ENCODE results near the gene SLC16A11. TPM values are rescaled to one million over a fixed set of nuclear protein-coding genes. Genes with fewer than 3 reads are reported as not detected.

SLC16A11 gene
- total RNA-seq, 1 donor: 0.27 TPM

GRCh38 chr17:7035591-7036368, 8.1 kb downstream of the SLC16A11 start, which contains the start of gene SLC16A13:
Gene SLC16A13, plus strand, starts transcription at chr17:7036015. Its CDS starts 368 bp downstream, at chr17:7036383.
- TF ChIP-seq, protein P1, sequence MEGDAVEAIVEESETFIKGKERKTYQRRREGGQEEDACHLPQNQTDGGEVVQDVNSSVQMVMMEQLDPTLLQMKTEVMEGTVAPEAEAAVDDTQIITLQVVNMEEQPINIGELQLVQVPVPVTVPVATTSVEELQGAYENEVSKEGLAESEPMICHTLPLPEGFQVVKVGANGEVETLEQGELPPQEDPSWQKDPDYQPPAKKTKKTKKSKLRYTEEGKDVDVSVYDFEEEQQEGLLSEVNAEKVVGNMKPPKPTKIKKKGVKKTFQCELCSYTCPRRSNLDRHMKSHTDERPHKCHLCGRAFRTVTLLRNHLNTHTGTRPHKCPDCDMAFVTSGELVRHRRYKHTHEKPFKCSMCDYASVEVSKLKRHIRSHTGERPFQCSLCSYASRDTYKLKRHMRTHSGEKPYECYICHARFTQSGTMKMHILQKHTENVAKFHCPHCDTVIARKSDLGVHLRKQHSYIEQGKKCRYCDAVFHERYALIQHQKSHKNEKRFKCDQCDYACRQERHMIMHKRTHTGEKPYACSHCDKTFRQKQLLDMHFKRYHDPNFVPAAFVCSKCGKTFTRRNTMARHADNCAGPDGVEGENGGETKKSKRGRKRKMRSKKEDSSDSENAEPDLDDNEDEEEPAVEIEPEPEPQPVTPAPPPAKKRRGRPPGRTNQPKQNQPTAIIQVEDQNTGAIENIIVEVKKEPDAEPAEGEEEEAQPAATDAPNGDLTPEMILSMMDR (IDR thresholded peaks at IDR 0.05; ENCODE audit: insufficient read depth, low read length): no peak
- peak; percentile 95 for DNase-seq (ENCODE audit: low read depth)
- peak within 1 kb of the TSS; percentile 85 for H3K4me3 ChIP-seq (ENCODE audit: low read depth, low read length)

DNA sequence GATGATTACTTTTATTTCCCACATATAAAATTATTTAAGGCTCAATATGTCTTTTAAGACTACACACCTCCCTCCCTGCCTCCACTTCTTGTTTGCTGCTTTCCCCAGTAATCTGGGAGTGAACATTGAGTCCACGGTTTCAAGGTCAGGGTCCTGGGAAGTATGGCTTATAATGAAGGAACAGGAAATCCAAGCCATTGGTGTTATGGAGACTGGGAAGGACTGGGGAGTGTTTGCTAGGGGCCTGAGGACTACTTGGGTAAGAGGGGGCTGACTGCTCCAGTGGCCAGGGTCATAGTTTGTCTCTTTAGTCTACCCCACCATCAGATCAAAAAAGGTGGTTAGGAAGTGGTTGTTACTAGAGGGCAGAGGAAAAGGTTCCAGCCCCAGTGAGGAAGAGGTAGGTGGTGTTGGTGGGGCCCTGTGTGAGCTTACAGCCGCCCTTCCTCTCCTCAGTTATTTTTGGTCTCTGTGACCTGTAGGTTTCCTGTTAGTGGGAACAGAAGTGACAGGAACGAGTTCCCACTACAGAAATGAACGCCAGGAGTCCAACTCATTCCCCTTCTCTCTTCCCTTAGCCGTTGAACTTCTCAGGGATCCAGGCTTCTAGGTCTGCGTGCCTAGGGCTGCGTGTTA, 8.8 kb downstream of the SLC16A11 start:
- no peak for DNase-seq (ENCODE audit: low read depth)
- peak overlapping the region; percentile 85 for H3K4me3 ChIP-seq (ENCODE audit: low read depth, low read length)
- TF ChIP-seq, protein P1 (IDR thresholded peaks at IDR 0.05; ENCODE audit: insufficient read depth, low read length): no peak

GRCh38 chr17:7029659-7030058, 14.2 kb downstream of the SLC16A11 start:
- TF ChIP-seq, protein P1 (IDR thresholded peaks at IDR 0.05; ENCODE audit: insufficient read depth, low read length): no peak
- DNase-seq (ENCODE audit: low read depth): no peak

GRCh38 chr17:7029096-7029495, 14.8 kb downstream of the SLC16A11 start:
- no peak for DNase-seq (ENCODE audit: low read depth)
- H3K4me3 ChIP-seq (ENCODE audit: low read depth, low read length): no peak overlapping the region

More at GRCh38 chr17:7029659-7030058, 14.2 kb downstream of the SLC16A11 start:
- H3K4me3 ChIP-seq (ENCODE audit: low read depth, low read length): no peak overlapping the region

DNA sequence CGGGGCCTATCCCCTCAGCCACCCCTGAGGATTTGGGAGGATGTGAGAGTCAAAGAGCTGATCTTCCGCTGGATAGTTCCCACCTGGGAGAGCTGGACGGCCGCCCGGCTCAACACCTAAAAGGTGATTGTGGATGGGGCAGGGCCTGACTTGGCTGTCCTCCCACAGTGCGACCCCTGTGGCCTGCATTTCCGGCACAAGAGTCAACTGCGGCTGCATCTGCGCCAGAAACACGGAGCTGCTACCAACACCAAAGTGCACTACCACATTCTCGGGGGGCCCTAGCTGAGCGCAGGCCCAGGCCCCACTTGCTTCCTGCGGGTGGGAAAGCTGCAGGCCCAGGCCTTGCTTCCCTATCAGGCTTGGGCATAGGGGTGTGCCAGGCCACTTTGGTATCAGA, 16.6 kb downstream of the SLC16A11 start:
- no peak for DNase-seq (ENCODE audit: low read depth)
- H3K4me3 ChIP-seq (ENCODE audit: low read depth, low read length): no peak overlapping the region
- TF ChIP-seq, protein P1 (IDR thresholded peaks at IDR 0.05; ENCODE audit: insufficient read depth, low read length): no peak

More at GRCh38 chr17:7029096-7029495, 14.8 kb downstream of the SLC16A11 start:
- TF ChIP-seq, protein P1 (IDR thresholded peaks at IDR 0.05; ENCODE audit: insufficient read depth, low read length): no peak

DNA sequence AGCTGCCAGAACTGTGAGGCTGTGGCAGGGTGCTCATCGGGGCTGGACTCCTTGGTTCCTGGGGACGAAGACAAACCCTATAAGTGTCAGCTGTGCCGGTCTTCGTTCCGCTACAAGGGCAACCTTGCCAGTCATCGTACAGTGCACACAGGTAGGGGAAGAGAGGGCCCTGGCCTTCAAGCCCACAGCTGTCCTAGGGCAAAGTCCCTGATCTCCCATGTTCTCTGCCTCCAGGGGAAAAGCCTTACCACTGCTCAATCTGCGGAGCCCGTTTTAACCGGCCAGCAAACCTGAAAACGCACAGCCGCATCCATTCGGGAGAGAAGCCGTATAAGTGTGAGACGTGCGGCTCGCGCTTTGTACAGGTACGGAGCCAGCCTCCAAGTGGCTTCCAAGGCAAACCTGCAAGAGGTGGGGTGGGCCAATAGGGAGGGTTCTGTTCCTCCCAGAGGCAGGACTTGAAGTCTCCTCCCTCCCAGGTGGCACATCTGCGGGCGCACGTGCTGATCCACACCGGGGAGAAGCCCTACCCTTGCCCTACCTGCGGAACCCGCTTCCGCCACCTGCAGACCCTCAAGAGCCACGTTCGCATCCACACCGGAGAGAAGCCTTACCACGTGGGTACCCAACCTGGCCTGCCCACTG, 17.3 kb downstream of the SLC16A11 start:
- H3K4me3 ChIP-seq (ENCODE audit: low read depth, low read length): no peak overlapping the region
- TF ChIP-seq, protein P1 (IDR thresholded peaks at IDR 0.05; ENCODE audit: insufficient read depth, low read length): no peak
- DNase-seq (ENCODE audit: low read depth): no peak

Data from fibroblast of the aortic adventitia (primary cell).